ENCODE results near the gene PSMA6.

Gene PSMA6

GRCh38 chr14:35366056-35366451 is 73.9 kb downstream of the PSMA6 start:
- DNase-seq (ENCODE audit: low read depth, low spot score), result no peak

GRCh38 chr14:35366521-35366976 is 74.4 kb downstream of the PSMA6 start:
- no peak for DNase-seq (ENCODE audit: low read depth, low spot score)

GRCh38 chr14:35367056-35367372 is 74.8 kb downstream of the PSMA6 start:
- DNase-seq (ENCODE audit: low read depth, low spot score), result no peak

Measured in ELF-1 (cell line).